ENCODE data around the gene CHCHD6. TPM values are rescaled to one million over a fixed set of nuclear protein-coding genes. Genes with fewer than 3 reads are reported as not detected.

The CHCHD6 gene
- total RNA-seq, 4 donors from 2014 or later: 2.4 to 44.6 (median 5.1) TPM

GRCh38 chr3:126748701-126749546 lies 44.9 kb downstream of the CHCHD6 start:
- no peak for TF ChIP-seq POLR2A (IDR thresholded peaks at IDR 0.05)
- no peak for TF ChIP-seq CTCF (IDR thresholded peaks at IDR 0.05)
- DNase-seq: no peak

GRCh38 chr3:126749547-126749875 lies 45.5 kb downstream of the CHCHD6 start:
- Histone ChIP-seq H3K9me3 (no peaks in the 10 kb centered on the region), H3K27me3 (no peaks in the 10 kb centered on the region), H3K36me3 (no peaks in the 10 kb centered on the region), H3K4me3 (no peak overlapping the region), H3K4me1 (no peaks in the 10 kb centered on the region), H3K27ac (no peak overlapping the region)
- no peak for TF ChIP-seq POLR2A (IDR thresholded peaks at IDR 0.05)
- no peak for TF ChIP-seq CTCF (IDR thresholded peaks at IDR 0.05)
- DNase-seq: no peak

More at GRCh38 chr3:126748701-126749546, 44.9 kb downstream of the CHCHD6 start:
- Histone ChIP-seq H3K4me1 (no peaks in the 10 kb centered on the region), H3K27ac (no peak overlapping the region), H3K4me3 (no peak overlapping the region), H3K9me3 (no peaks in the 10 kb centered on the region), H3K27me3 (no peaks in the 10 kb centered on the region), H3K36me3 (no peaks in the 10 kb centered on the region)

GRCh38 chr3:126749931-126750755 lies 46.1 kb downstream of the CHCHD6 start:
- H3K27ac ChIP-seq: no peak overlapping the region
- H3K4me3 ChIP-seq: no peak overlapping the region
- H3K36me3 ChIP-seq: no peaks in the 10 kb centered on the region
- no peaks in the 10 kb centered on the region for H3K4me1 ChIP-seq
- DNase-seq: no peak
- H3K27me3 ChIP-seq: no peaks in the 10 kb centered on the region
- H3K9me3 ChIP-seq: no peaks in the 10 kb centered on the region
- no peak for TF ChIP-seq CTCF (IDR thresholded peaks at IDR 0.05)
- no peak for TF ChIP-seq POLR2A (IDR thresholded peaks at IDR 0.05)

GRCh38 chr3:126750756-126751121 lies 46.7 kb downstream of the CHCHD6 start:
- Histone ChIP-seq H3K4me3 (no peak overlapping the region), H3K27me3 (no peaks in the 10 kb centered on the region), H3K27ac (no peak overlapping the region), H3K4me1 (no peaks in the 10 kb centered on the region), H3K36me3 (no peaks in the 10 kb centered on the region), H3K9me3 (no peaks in the 10 kb centered on the region)
- DNase-seq: no peak
- TF ChIP-seq CTCF (IDR thresholded peaks at IDR 0.05) (no peak), POLR2A (IDR thresholded peaks at IDR 0.05) (no peak)

GRCh38 chr3:126751611-126752302 lies 47.7 kb downstream of the CHCHD6 start:
- Histone ChIP-seq H3K27ac (no peak overlapping the region), H3K4me3 (no peak overlapping the region), H3K36me3 (no peaks in the 10 kb centered on the region), H3K27me3 (no peaks in the 10 kb centered on the region), H3K4me1 (no peaks in the 10 kb centered on the region), H3K9me3 (no peaks in the 10 kb centered on the region)
- TF ChIP-seq POLR2A (IDR thresholded peaks at IDR 0.05): no peak
- no peak for TF ChIP-seq CTCF (IDR thresholded peaks at IDR 0.05)
- no peak for DNase-seq
